ENCODE results near the gene ENPP1.
"Not testable (repeated sequence)": the region's sequence is repeated elsewhere in the genome, so short reads cannot be mapped to it uniquely, and the experiment has no call there.

ENPP1 gene

GRCh38 chr6:131831392-131831791 is 23.6 kb downstream of the ENPP1 start:
- no peak for DNase-seq (ENCODE audit: low spot score)

- DNase-seq (ENCODE audit: low spot score) = no peak
These were observed 24.1 kb downstream of the ENPP1 start for GRCh38 chr6:131831886-131832285.

DNA sequence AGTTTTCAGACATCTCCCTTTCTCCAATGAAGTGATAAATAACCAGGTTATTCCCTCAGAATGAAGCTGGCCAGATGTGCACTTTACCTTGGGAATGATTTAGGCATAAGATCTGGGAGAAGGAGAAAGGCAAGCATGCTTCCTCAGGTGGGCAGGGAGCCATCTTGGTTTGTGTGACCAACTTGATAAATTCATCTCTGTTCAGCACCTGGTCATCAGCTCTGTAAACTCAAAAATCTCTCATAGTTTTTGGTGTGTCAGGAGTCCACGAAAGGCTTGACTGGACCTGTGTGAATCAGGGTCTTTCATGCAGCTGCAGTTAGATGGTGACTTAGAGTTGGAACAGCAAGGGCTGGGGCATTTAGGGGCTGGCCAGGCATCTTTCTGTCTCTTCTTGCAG is 24.5 kb downstream of the ENPP1 start:
- DNase-seq (ENCODE audit: low spot score) = no peak

DNA sequence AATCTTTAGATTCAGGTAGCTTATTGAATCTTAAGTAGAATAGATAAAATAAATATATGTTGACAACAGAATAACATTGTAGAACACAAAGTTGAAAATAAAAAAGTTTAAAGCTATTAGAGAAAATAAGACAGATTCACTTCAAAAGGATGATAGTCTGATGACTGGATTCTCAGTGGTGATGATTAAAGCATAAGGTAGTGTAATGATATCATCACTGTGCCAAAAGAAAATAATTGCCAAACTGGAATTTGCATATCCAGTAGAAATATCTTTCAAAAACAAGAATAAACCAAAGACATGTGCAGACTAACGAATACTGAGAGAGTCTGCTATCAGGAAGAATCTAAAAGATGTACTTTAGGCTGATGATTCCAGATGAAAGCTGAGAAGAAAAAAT is 30.2 kb downstream of the ENPP1 start:
- DNase-seq (ENCODE audit: low spot score) = no peak

GRCh38 chr6:131839388-131839787 is 31.6 kb downstream of the ENPP1 start:
- DNase-seq (ENCODE audit: low spot score) = no peak

GRCh38 chr6:131840441-131840840 is 32.6 kb downstream of the ENPP1 start:
- no peak for DNase-seq (ENCODE audit: low spot score)

DNA sequence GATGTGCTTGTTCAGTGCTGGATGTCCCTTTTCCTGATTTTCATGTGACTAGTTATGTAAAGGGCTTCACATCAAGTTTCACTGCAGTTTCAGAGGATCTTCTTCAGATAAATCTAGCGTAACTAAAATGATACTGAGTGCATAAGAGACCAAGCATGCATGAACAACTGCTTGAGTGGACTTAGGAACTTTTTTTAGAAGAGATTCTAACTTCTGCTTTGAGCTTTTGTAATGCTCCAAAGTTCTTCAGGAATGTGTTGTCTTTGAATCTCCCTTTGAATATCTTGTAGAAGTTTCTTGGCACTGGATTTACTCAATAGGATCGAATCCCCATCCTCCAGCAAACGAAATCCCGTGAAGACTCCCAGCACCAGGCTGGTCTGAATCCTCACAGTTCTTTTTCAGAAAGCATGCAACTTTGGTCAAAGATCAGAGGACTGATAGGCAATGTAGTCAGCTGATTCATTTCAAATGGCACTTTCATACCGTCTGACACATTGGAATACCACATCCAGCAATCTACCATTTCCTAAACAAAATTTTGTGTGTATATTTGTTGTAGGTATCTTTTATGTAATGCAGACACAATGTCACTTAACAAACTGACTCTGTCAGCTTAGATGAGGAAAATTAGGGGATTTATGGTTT is 33.2 kb downstream of the ENPP1 start:
- no peak for DNase-seq (ENCODE audit: low spot score)

DNA sequence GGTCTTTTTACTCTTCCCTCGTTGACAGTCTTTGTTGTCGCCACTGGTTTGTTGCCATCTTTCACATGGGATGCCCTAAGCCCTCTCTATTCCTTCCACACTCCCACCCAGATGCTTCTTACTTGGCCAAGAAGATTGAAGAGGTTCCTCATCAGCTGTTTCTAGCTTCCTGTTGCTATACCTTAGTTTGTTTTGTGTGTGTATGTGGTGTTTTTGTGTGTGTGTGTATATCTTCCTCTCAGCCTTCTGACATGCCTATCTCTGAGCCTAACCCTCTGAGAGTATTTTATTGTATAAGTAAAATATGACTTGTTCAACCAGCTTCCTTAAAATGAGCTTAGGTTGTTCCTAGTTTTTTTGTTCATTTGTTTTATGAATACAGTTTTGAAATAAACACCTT is 35.9 kb downstream of the ENPP1 start:
- no peak for DNase-seq (ENCODE audit: low spot score)

GRCh38 chr6:131844243-131844841 is 36.5 kb downstream of the ENPP1 start:
- DNase-seq (ENCODE audit: low spot score) = no peak

DNA sequence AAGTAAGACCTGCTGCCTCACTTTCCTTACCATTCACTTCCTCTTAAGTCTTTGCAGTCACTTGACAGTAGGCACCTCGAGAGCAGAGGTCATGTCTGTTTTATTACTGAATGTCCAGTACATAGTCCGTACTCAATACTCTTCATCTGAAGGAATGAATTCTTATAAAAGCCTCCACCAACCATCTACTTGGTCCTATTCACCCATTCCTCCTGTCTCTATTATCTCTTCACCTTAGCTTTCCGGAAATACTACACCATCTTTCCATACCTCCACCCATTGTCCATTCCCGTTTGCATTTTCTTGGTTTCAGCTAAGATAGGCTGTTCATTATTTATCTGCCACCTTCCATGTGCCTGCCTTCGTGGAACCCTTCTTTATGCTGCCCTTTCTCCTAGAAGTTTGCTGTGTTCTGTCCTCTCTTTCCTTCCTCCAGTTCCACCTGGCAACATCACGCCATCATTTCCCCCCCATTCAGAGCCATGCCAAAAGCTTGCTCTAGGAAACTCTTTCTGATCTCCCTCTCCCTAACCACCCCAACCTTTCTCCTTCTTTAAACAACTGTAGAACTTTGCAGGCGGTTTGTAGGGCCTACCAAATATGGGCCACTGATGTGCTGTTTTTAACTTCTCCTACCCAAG is 38.3 kb downstream of the ENPP1 start:
- no peak for DNase-seq (ENCODE audit: low spot score)

DNA sequence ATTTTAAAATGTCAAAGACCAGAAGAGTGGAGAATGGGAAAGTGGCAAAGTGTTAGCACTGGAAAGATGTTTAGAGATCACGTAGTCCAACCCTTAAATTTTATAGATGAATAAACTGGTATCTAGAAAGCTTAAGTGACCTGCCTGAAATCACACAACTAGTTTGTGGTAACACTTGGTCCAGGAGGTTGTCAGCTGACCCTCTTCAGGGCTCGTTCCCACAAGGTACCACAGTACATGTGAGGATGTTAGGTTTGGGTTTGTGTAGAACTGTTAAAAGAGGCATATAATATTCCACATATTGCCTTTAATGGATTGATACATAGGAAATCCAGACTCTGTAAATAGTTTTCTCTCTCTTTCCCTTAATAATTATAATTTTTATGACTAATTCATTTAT is 39.1 kb downstream of the ENPP1 start:
- no peak for DNase-seq (ENCODE audit: low spot score)

DNA sequence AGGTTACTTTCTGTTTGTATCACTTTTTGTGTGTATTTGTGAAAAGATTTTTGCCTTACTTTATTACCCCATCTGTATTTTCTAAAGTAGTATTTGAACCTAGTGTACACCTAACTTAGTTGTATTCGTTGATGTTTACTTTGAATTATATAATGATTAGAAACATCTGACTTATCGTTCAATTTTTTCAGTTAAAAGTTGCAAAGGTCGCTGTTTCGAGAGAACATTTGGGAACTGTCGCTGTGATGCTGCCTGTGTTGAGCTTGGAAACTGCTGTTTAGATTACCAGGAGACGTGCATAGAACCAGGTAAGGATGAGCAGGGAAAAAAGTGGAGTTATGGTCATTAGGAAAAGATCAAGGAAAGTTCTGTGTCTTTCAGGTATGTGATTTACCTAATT is 42.0 kb downstream of the ENPP1 start:
- DNase-seq (ENCODE audit: low spot score) = no peak

DNA sequence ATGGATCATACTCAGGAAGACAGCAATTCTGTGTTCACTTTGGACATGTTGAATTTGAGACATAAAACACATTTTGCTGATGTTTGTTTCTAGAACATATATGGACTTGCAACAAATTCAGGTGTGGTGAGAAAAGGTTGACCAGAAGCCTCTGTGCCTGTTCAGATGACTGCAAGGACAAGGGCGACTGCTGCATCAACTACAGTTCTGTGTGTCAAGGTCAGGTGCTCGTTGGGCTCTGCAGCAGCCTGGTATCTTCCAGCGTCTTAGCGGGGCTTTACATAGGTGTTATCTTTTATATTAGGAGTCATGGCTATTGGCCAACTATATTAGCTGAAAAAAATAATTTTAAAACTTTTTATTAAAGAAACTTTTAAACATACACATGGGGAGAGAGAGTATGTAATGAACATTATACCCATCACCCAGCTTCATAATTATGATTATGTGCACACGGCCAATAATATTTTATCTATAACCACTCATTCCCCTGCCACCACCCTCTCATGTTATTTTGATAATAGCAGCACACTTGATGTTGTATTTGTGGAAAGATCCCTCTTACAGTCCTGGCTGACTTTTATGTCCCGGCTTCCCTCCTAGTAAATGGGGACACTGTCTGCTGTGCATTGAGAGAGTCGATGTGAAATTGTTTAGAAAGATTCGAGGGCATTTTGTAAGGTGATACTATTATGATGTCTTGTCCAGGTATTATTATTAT is 43.4 kb downstream of the ENPP1 start:
- DNase-seq (ENCODE audit: low spot score) = no peak

- DNase-seq (ENCODE audit: low spot score) = no peak
These were observed 44.4 kb downstream of the ENPP1 start for GRCh38 chr6:131852200-131852599.

DNA sequence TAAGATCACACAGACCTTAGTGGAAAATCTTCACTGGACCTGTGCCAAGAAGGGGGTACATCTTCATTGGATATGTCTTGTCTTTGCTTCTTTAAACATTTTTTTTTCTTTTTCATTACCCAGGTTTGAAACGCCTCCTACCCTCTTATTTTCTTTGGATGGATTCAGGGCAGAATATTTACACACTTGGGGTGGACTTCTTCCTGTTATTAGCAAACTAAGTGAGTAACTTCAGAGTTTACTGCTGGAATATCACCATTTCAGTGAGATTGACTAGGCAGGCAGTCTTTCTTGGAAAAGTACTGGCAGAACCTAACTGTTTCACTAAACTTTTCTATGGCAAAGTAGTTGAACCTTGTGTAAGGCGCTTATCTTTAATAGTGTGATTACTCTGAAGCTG is 47.0 kb downstream of the ENPP1 start:
- DNase-seq (ENCODE audit: low spot score) = no peak

- DNase-seq (ENCODE audit: low spot score) = no peak
These were observed 51.1 kb downstream of the ENPP1 start for GRCh38 chr6:131858765-131859415.

- DNase-seq (ENCODE audit: low spot score) = not testable (repeated sequence)
These were observed 51.8 kb downstream of the ENPP1 start for GRCh38 chr6:131859658-131860057.

GRCh38 chr6:131861381-131861780 is 53.6 kb downstream of the ENPP1 start:
- no peak for DNase-seq (ENCODE audit: low spot score)

- no peak for DNase-seq (ENCODE audit: low spot score)
These were observed 54.7 kb downstream of the ENPP1 start for GRCh38 chr6:131862476-131862875.

GRCh38 chr6:131867744-131868143 is 59.9 kb downstream of the ENPP1 start:
- no peak for DNase-seq (ENCODE audit: low spot score)

DNA sequence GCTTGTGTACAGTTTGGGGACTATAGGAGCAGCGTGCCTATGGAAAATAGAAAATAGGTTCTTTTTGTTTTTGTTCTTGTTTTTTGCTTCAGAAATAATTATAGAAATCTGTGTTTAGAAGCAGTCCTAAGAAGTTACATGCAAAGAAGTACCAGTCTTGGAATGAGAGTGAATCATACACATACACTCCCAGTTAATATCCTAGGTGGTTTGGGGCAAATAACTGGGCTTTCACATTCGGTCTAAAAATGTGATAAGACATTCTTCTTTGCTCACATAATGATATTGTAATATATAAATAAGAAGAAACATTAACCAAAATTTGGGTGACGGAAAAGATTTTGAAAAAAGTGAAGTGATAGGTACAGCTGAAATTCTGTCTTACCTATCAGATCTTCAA is 61.0 kb downstream of the ENPP1 start:
- DNase-seq (ENCODE audit: low spot score) = no peak

DNA sequence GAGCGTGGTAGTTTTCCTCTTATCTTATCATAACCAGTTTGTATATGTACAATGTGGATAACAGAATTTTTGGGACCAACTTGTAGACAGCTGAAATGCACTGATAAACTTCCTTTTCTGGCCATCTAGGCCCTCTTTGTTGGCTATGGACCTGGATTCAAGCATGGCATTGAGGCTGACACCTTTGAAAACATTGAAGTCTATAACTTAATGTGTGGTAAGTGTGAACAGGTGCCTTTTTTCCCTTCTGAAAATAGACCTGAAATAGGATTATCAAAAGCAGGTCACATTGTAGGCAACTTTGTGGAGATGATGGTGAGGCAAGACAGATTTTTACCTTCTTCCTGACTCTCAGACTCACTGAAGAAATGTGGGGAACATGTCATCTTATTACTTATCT is 67.8 kb downstream of the ENPP1 start:
- no peak for DNase-seq (ENCODE audit: low spot score)

GRCh38 chr6:131876545-131876944 is 68.7 kb downstream of the ENPP1 start:
- no peak for DNase-seq (ENCODE audit: low spot score)

Data from globus pallidus (tissue), 1 donor.